ENCODE measurements around the gene MEGF6.

MEGF6 gene

GRCh38 chr1:3611170-3612019 lies at the start of gene MEGF6:
TSS of gene MEGF6 (minus strand) at chr1:3611508. CDS start at chr1:3611268, 240 bp downstream.
- no peak for DNase-seq

- no peak for DNase-seq
Observed at GRCh38 chr1:3660704-3661103, 49.4 kb upstream of the MEGF6 start.

- DNase-seq, result no peak
Observed at GRCh38 chr1:3659093-3659492, 47.8 kb upstream of the MEGF6 start.

- no peak for DNase-seq
Observed at GRCh38 chr1:3658231-3658615, 46.9 kb upstream of the MEGF6 start.

GRCh38 chr1:3657578-3658230 lies 46.4 kb upstream of the MEGF6 start:
- DNase-seq, result no peak

- no peak for DNase-seq
Observed at GRCh38 chr1:3657096-3657475, 45.8 kb upstream of the MEGF6 start.

- no peak for DNase-seq
Observed at GRCh38 chr1:3656450-3657095, 45.3 kb upstream of the MEGF6 start.

- no peak for DNase-seq
Observed at GRCh38 chr1:3654549-3655281, 43.4 kb upstream of the MEGF6 start.

GRCh38 chr1:3653286-3653618 lies 41.9 kb upstream of the MEGF6 start:
- DNase-seq, result no peak

GRCh38 chr1:3652548-3653285 lies 41.4 kb upstream of the MEGF6 start:
- DNase-seq, result no peak

GRCh38 chr1:3651930-3652547 lies 40.7 kb upstream of the MEGF6 start, which contains the start of gene TP73:
TSS of gene TP73 (plus strand) at chr1:3652516. CDS start at chr1:3682366, 29,850 bp downstream.
- DNase-seq, result peak; percentile 13 to 23

GRCh38 chr1:3651026-3651929 lies 40.0 kb upstream of the MEGF6 start:
- DNase-seq, result no peak

GRCh38 chr1:3650248-3651025 lies 39.1 kb upstream of the MEGF6 start:
- no peak for DNase-seq

GRCh38 chr1:3649342-3650247 lies 38.3 kb upstream of the MEGF6 start, which contains the start of gene WRAP73:
TSS of gene WRAP73 (minus strand) at chr1:3650103. CDS start at chr1:3649999, 104 bp downstream.
- DNase-seq, result peak; percentile 77 to 89

- DNase-seq, result no peak
Observed at GRCh38 chr1:3646596-3646995, 35.3 kb upstream of the MEGF6 start.

GRCh38 chr1:3645666-3646355 lies 34.5 kb upstream of the MEGF6 start:
- DNase-seq, result no peak

- no peak for DNase-seq
Observed at GRCh38 chr1:3645247-3645646, 33.9 kb upstream of the MEGF6 start.

GRCh38 chr1:3644273-3644672 lies 33.0 kb upstream of the MEGF6 start:
- DNase-seq, result no peak
